Tibial nerve (tissue), 4 donors: Measurements from ENCODE around the gene TSACC. TPM values are rescaled to one million over a fixed set of nuclear protein-coding genes. Genes with fewer than 3 reads are reported as not detected.
"Not testable (repeated sequence)": the region's sequence is repeated elsewhere in the genome, so short reads cannot be mapped to it uniquely, and the experiment has no call there.

Experiments used
- DNase-seq, 2 donors: peaks; one replicate each; pipeline ENCODE4 v3.0.0-alpha.2; 2019; ENCODE audit warnings: low spot score in 2 of 2
- H3K27ac ChIP-seq, 4 donors: fragments of 200-600 bp; sonication (generic) in 3 of 4; one replicate each; pipeline ENCODE4 v1.5.1; 2017 to 2019; ENCODE audit warnings: mild to moderate bottlenecking in 1 of 4
- H3K27me3 ChIP-seq, 2 donors: fragments of 200-600 bp; sonication (generic) in 1 of 2; one replicate each; pipeline versions ENCODE4 v1.5.1 to v1.6.0; 2017 to 2019
- H3K36me3 ChIP-seq, 3 donors: fragments of 200-600 bp; sonication (generic); one replicate each; pipeline ENCODE4 v1.5.1; 2018 to 2019
- H3K4me1 ChIP-seq, 4 donors: fragments of 200-600 bp; sonication (generic) in 3 of 4; one replicate each; pipeline ENCODE4 v1.5.1; 2017 to 2019
- H3K4me3 ChIP-seq, 4 donors: fragments of 200-600 bp; sonication (generic) in 3 of 4; one replicate each; pipeline ENCODE4 v1.5.1; 2017 to 2019; ENCODE audit warnings: mild to moderate bottlenecking in 1 of 4, moderate library complexity in 1 of 4
- H3K9me3 ChIP-seq, 4 donors: fragments of 200-600 bp; sonication (generic) in 3 of 4; one replicate each; pipeline ENCODE4 v1.5.1; 2017 to 2019
- EP300 ChIP-seq, 2 donors: sonication (generic); formaldehyde crosslinking; IDR thresholded peaks; one replicate each; pipeline ENCODE4 v1.6.1; 2017; ENCODE audit warnings: antibody characterized with exemption in 2 of 2, mild to moderate bottlenecking in 1 of 2
- POLR2A ChIP-seq, 2 donors: fragments of 450-650 bp; IDR thresholded peaks; one replicate each; pipeline ENCODE4 v1.6.1; 2017; ENCODE audit warnings: antibody characterized with exemption in 2 of 2, mild to moderate bottlenecking in 2 of 2, moderate library complexity in 2 of 2
- WGBS, 2 donors: methylation state at CpG; one replicate each; pipeline ENCODE4 v1.1.5; 2018; 5-methylcytosine and 5-hydroxymethylcytosine counted together
- total RNA-seq, 4 donors: library from RNA; depleted of rRNA; stranded (reverse); fragments of >200 nt; gene quantifications; one replicate each; pipeline ENCODE4 v1.1.0, GENCODE V29; 2016
- TF ChIP-seq, protein P1 (sequence below), 5 experiments: fragments of 200-600 bp in 3 of 5; fragments of 450-650 bp in 2 of 5; sonication (generic) in 3 of 5; IDR thresholded peaks; one replicate each; pipeline ENCODE4 v1.5.1; 2016 to 2019; ENCODE audit warnings: antibody characterized with exemption in 5 of 5, mild to moderate bottlenecking in 3 of 5, moderate library complexity in 2 of 5

The TSACC gene
- total RNA-seq, 4 donors from 2014 or later, result not detected

DNA sequence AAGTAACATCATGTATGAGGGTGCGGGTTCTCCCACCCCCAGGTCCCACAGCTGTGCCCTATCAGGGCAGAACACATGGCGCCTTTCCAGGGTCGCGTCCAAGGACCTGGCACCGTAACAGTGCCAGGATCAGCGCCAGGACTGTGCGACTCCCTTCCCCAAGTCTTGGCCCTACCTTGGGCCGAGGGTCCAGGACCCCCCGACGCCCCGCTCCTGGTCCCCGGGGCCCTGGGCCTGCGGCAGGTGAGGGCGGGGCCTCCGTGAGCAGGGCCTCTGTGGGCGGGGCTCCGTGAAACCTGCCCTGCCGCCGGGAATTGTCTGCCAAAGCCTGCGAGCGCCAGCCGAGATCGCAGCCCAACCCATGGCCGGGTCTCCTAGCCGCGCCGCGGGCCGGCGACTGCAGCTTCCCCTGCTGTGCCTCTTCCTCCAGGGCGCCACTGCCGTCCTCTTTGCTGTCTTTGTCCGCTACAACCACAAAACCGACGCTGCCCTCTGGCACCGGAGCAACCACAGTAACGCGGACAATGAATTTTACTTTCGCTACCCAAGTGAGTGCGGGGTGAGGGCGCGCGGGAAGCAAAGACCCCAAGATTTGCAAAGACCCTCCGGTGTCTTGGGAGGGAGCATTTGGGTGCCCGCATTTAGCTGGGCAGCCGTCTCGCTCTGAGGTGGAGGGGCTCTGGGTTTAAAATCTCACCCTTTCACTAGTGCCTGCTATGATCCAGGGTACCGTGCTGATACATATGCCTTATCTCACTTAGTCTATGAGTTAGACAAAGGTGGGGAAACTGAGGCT, 30.8 kb downstream of the TSACC start, which contains the start of gene RHBG:
RHBG (plus strand) TSS at position 323 of the 796 bp plus-strand sequence; CDS start at position 362, 39 bp downstream.
- WGBS, 2 donors, result 15% methylated on average over 30 to 31 of the region's 48 CpGs
- DNase-seq, result no peak
- peak within 1 kb of the TSS in 3 of 4 donors; percentile 6 to 36 (median 28) for H3K4me3 ChIP-seq

DNA sequence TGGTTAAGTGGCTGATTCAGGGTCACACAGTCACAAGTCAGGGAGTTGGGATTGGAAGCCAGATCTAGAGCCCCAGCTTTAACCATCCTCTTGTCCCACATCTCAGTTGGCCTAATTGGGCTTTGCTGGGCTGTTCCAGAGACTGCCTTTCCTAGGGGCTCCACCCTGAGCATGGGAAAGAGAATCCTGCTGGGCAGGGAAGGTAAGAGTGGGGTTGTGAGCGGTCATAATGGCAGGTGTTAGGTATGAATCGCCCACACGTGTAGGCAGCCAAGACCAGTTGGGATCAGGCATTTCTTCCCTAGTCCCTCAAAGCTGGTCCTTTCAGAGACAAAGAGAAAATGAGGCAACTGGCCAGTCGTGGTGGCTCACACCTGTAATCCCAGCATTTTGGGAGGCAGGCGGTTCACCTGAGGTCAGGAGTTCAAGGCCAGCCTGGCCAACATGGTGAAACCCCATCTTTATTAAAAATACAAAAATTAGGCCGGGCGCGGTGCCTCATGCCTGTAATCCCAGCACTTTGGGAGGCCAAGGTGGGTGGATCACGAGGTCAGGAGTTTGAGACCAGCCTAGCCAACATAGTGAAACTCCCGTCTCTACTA, 31.5 kb downstream of the TSACC start:
- peaks cover 0 to 82% of the 10 kb centered on the region in 2 donors for H3K27me3 ChIP-seq
- WGBS, 2 donors, result 88 to 93% methylated on average over 10 of the region's 10 CpGs
- not testable (repeated sequence) for DNase-seq, H3K36me3 ChIP-seq, H3K27ac ChIP-seq, H3K4me3 ChIP-seq, H3K9me3 ChIP-seq
- H3K4me1 ChIP-seq, result peaks cover 0 to 11% (median 3%) of the 10 kb centered on the region in 4 donors

More for the DNA sequence above, 30.8 kb downstream of the TSACC start, which contains the start of gene RHBG:
- Histone ChIP-seq H3K27me3 (peaks cover 0 to 83% of the 10 kb centered on the region in 2 donors), H3K27ac (no peak within 1 kb of the TSS), H3K36me3 (no peaks in the 10 kb centered on the region), H3K4me1 (peaks cover 0 to 11% (median 3%) of the 10 kb centered on the region in 4 donors), H3K9me3 (no peaks in the 10 kb centered on the region)
- TF ChIP-seq, protein P1, sequence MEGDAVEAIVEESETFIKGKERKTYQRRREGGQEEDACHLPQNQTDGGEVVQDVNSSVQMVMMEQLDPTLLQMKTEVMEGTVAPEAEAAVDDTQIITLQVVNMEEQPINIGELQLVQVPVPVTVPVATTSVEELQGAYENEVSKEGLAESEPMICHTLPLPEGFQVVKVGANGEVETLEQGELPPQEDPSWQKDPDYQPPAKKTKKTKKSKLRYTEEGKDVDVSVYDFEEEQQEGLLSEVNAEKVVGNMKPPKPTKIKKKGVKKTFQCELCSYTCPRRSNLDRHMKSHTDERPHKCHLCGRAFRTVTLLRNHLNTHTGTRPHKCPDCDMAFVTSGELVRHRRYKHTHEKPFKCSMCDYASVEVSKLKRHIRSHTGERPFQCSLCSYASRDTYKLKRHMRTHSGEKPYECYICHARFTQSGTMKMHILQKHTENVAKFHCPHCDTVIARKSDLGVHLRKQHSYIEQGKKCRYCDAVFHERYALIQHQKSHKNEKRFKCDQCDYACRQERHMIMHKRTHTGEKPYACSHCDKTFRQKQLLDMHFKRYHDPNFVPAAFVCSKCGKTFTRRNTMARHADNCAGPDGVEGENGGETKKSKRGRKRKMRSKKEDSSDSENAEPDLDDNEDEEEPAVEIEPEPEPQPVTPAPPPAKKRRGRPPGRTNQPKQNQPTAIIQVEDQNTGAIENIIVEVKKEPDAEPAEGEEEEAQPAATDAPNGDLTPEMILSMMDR (IDR thresholded peaks at IDR 0.05), result no peak
- TF ChIP-seq POLR2A (IDR thresholded peaks at IDR 0.05), result no peak
- TF ChIP-seq EP300 (IDR thresholded peaks at IDR 0.05), result no peak

DNA sequence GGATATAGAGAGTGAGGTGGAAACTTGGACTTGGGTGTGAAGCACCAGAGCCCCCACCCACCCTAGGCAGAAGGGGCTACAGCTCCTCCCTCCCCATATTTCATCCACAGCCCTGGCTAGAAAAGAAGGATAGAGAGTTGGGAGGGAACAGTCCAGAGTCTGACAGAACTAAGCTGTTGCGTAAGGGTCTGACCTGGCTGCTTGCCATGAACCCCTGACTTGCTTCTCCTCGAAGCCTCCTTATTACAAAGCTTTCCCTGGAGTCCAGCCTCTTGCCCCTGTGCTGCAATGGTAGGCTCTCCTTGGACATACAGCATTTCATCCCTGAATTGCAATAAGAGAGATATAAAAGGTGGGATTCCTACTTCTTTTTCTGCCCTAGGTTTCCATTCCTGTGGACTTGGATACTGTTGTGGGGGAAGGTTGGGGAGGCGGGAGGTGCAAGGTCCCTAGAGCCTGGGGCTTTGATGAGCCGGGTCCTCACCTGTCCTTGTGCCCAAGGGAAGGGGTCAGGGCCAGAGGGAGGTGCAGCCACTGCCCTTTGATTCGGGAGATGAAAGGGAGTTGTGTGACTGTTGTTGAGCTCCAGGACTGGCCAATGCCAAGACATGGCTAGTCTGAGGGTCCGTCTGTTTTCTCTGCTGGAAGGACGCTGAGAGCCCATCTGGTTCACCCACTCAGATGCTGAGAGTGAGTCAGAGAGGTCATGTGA, 33.4 kb downstream of the TSACC start:
- Histone ChIP-seq H3K27me3 (peaks cover 0 to 64% of the 10 kb centered on the region in 2 donors), H3K27ac (no peak overlapping the region), H3K9me3 (no peaks in the 10 kb centered on the region), H3K4me3 (no peak overlapping the region), H3K36me3 (no peaks in the 10 kb centered on the region), H3K4me1 (peaks cover 0 to 11% (median 3%) of the 10 kb centered on the region in 4 donors)
- 25 to 30% methylated on average over 7 of the region's 7 CpGs for WGBS, 2 donors
- DNase-seq, result peak; percentile 37 to 56
- TF ChIP-seq, protein P1 (IDR thresholded peaks at IDR 0.05), result no peak

DNA sequence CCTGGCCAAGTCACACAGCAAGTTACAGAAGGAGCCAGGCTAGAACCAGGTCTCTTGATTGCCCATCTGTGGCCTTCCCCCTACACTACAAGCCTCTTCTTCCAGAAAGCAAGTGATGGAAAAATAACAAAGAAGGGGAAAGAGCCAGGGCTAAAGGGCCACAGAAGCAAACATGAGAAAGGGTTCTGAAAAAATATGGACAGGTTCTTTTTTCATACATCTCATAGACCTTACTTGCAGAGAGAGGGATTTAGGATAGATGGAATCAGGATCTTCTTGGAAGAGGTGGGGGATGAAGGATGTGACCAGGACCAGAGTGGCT, 33.9 kb downstream of the TSACC start:
- H3K36me3 ChIP-seq, result no peaks in the 10 kb centered on the region
- H3K4me1 ChIP-seq, result peaks cover 0 to 11% (median 3%) of the 10 kb centered on the region in 4 donors
- peaks cover 0 to 58% of the 10 kb centered on the region in 2 donors for H3K27me3 ChIP-seq
- H3K9me3 ChIP-seq, result no peaks in the 10 kb centered on the region
- DNase-seq, result no peak
- TF ChIP-seq EP300 (IDR thresholded peaks at IDR 0.05) (no peak), POLR2A (IDR thresholded peaks at IDR 0.05) (no peak)
- TF ChIP-seq, protein P1 (IDR thresholded peaks at IDR 0.05), result no peak
- H3K27ac ChIP-seq, result no peak overlapping the region
- no peak overlapping the region for H3K4me3 ChIP-seq

DNA sequence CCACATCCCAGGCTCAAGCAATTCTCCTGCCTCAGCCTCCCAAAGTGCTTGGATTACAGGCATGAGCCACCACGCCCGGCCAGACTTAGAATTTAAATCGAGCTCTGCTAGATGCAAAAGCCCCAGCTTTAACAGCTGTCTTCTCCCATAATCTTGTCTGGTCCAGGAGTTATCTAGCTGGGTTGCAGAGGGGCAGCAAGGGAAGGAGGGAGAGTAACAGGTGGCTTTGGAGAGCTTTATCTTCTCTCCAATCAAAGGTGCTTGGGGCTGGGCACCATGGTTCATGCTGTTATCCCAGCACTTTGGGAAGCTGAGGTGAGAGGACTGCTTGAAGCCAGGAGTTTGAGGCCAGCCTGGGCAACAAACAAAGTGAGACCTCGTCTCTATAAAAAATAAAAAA, 34.5 kb downstream of the TSACC start:
- Histone ChIP-seq H3K4me1 (peaks cover 0 to 11% (median 3%) of the 10 kb centered on the region in 4 donors), H3K27ac (no peak overlapping the region), H3K4me3 (no peak overlapping the region), H3K9me3 (no peaks in the 10 kb centered on the region), H3K36me3 (no peaks in the 10 kb centered on the region), H3K27me3 (peaks cover 0 to 53% of the 10 kb centered on the region in 2 donors)
- TF ChIP-seq, protein P1 (IDR thresholded peaks at IDR 0.05), result no peak
- TF ChIP-seq POLR2A (IDR thresholded peaks at IDR 0.05) (no peak), EP300 (IDR thresholded peaks at IDR 0.05) (no peak)
- WGBS, 2 donors, result 67 to 76% methylated on average over 4 of the region's 4 CpGs
- DNase-seq, result no peak
